ENCODE results near the gene GDPGP1. TPM values are rescaled to one million over a fixed set of nuclear protein-coding genes. Genes with fewer than 3 reads are reported as not detected.

Gene GDPGP1
- total RNA-seq, 2 experiments from 2014 or later = 10.2 to 10.3 TPM

- H3K27ac Mint-ChIP-seq = no peak overlapping the region
- ATAC-seq (ENCODE audit: low read depth) = no peak
- no peaks in the 10 kb centered on the region for H3K27me3 Mint-ChIP-seq
- POLR2A ChIA-PET = no interaction called here
- DNase-seq = no peak
- H3K4me3 Mint-ChIP-seq = no peak overlapping the region
- H3K36me3 Mint-ChIP-seq = peaks cover 5% of the 10 kb centered on the region
- H3K4me1 Mint-ChIP-seq = peaks cover 9% of the 10 kb centered on the region
- no peaks in the 10 kb centered on the region for H3K9me3 Mint-ChIP-seq
Observed at GRCh38 chr15:90211009-90211408, 23.0 kb upstream of the GDPGP1 start.

DNA sequence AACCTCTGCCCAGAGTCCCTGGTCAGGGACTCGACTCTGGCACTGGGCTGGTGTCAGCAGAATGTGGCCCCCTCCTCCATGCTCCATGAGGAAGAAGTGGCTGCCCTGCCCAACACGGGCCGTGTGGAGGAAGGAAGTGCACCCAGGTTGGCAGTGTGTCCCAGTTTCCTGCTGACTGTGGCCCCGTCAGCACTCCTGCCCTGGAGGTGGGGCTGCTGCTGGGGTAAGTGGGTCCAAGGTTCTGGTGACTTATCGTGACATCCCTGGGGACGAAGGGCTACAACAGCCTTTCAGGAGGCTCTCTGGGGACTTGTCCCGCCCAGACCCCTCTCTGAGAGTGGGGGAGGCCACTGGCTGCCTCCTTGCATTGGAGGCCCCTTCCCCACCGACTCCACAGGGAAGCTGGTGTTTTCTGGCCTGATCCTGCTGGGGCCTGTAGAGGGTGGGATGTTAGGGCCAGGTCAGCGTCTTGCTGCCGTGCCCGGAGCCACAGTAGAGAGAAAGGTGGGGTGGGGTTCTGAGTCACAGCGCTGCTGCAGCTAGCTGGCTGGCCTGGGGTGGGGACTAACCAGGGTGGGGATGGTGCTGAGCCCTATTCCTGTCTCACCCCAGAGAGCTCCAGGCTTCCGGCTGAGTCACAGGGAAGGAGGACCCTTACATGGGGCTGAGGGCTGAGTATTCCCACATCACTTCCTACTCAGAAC lies 22.4 kb upstream of the GDPGP1 start:
- H3K4me1 Mint-ChIP-seq = peaks cover 12% of the 10 kb centered on the region
- POLR2A ChIA-PET = no interaction called here
- no peaks in the 10 kb centered on the region for H3K27me3 Mint-ChIP-seq
- H3K27ac Mint-ChIP-seq = no peak overlapping the region
- ATAC-seq (ENCODE audit: low read depth) = no peak
- H3K4me3 Mint-ChIP-seq = no peak overlapping the region
- peaks cover 5% of the 10 kb centered on the region for H3K36me3 Mint-ChIP-seq
- DNase-seq = no peak
- no peaks in the 10 kb centered on the region for H3K9me3 Mint-ChIP-seq

- peaks cover 5% of the 10 kb centered on the region for H3K36me3 Mint-ChIP-seq
- no peaks in the 10 kb centered on the region for H3K27me3 Mint-ChIP-seq
- ATAC-seq (ENCODE audit: low read depth) (no peak), DNase-seq (no peak)
- POLR2A ChIA-PET = no interaction called here
- peaks cover 12% of the 10 kb centered on the region for H3K4me1 Mint-ChIP-seq
- H3K27ac Mint-ChIP-seq = no peak overlapping the region
- no peaks in the 10 kb centered on the region for H3K9me3 Mint-ChIP-seq
- H3K4me3 Mint-ChIP-seq = no peak overlapping the region
Observed at GRCh38 chr15:90212221-90213098, 21.5 kb upstream of the GDPGP1 start.

DNA sequence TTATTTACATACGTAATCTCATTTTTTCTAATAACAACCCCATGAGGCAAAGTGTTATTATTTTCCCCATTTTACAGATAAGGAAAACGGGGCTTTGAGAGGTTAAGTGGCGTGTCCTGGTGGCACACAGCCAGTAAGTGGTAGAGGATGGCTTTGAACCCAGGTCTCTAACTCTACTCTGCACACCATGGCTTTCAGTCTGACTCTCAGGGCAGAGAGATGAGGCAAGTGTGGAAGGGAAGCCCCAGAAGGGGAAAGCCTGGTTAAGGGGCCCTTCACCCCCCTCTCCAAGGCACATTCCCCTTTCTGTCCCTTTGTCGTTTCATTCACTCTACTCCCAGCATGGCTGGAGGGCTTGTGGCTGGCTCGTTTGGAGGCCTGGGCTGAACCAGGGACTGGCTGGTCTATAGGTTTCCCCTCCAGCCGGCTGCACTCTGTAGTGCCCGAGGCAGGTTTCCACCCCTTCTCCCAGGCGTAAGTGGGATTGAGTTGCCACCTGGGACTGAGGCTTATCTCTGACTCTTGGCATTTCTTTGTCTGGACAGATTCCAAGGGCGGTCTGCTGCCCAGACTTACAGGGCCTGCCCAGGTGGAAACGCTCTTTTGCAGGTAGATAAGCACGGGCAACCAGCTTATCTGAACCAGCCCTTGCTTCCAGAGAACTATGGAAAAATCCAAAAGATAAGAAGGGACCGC lies 20.7 kb upstream of the GDPGP1 start:
- no peak overlapping the region for H3K27ac Mint-ChIP-seq
- POLR2A ChIA-PET = no interaction called here
- H3K36me3 Mint-ChIP-seq = peaks cover 5% of the 10 kb centered on the region
- H3K9me3 Mint-ChIP-seq = no peaks in the 10 kb centered on the region
- peaks cover 12% of the 10 kb centered on the region for H3K4me1 Mint-ChIP-seq
- ATAC-seq (ENCODE audit: low read depth) (no peak), DNase-seq (no peak)
- no peak overlapping the region for H3K4me3 Mint-ChIP-seq
- H3K27me3 Mint-ChIP-seq = no peaks in the 10 kb centered on the region

DNA sequence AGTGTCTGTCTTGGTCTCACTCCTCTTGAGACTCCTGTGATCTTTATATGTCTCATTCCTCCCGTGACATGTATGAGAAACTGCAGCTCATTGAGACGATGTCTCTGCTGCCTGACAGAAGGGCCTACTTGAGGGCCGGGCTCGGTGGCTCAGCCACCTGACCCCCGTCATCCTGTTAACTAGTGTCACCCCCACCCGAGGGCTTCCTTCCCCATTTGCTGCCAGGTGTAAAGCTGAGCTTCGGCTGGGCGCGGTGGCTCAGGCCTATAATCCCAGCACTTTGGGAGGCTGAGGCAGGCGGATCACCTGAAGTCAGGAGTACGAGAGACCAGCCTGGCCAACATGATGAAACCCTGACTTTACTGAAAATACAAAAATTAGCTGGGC lies 20.2 kb upstream of the GDPGP1 start:
- H3K36me3 Mint-ChIP-seq = peaks cover 5% of the 10 kb centered on the region
- no peaks in the 10 kb centered on the region for H3K27me3 Mint-ChIP-seq
- ATAC-seq (ENCODE audit: low read depth) (no peak), DNase-seq (no peak)
- no peak overlapping the region for H3K4me3 Mint-ChIP-seq
- no peaks in the 10 kb centered on the region for H3K9me3 Mint-ChIP-seq
- POLR2A ChIA-PET = no interaction called here
- H3K4me1 Mint-ChIP-seq = peaks cover 12% of the 10 kb centered on the region
- no peak overlapping the region for H3K27ac Mint-ChIP-seq

DNA sequence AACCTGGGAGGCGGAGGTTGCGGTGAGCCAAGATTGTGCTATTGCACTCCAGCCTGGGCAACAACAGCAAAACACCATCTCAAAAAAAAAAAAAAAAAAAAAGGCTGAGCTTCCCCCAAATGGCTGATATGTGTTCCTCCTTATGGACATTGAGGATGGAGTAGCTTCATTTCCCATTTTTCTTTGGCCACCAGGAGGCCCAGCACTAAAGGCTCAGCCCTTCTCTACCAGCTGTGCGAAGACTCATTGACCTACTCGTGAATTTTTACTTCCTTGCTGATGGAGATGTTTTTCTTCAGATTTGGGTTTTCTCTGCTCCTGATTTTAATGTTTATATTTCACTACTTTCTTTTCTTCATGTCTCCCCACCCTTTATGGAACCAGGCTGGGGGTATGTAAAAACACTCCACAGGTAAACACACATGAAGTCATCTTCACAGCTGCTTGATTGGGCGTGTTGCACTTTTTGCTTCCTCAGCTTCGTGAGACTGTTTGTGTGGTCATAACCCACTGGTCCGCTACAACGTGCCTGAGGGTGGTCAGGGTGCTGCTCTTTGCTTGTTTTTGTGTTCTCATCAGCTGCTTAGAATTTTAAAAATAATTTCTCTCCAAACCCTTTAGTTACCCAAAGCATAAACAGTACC lies 19.3 kb upstream of the GDPGP1 start:
- Mint-ChIP-seq H3K27ac (no peak overlapping the region), H3K36me3 (peaks cover 5% of the 10 kb centered on the region), H3K4me3 (no peak overlapping the region), H3K27me3 (no peaks in the 10 kb centered on the region), H3K9me3 (no peaks in the 10 kb centered on the region), H3K4me1 (peaks cover 15% of the 10 kb centered on the region)
- DNase-seq = no peak
- POLR2A ChIA-PET = interaction anchor here (1.3 kb wide), 1 partner anchor 18 kb away, joined by 4 read pairs; no protein-coding TSS in a partner anchor
- ATAC-seq (ENCODE audit: low read depth) = no peak

GRCh38 chr15:90217671-90218394 lies 16.2 kb upstream of the GDPGP1 start:
- Mint-ChIP-seq H3K4me1 (peaks cover 8% of the 10 kb centered on the region), H3K36me3 (no peaks in the 10 kb centered on the region), H3K27ac (no peak overlapping the region), H3K9me3 (no peaks in the 10 kb centered on the region), H3K27me3 (no peaks in the 10 kb centered on the region), H3K4me3 (no peak overlapping the region)
- POLR2A ChIA-PET = interaction anchor here (0.7 to 1.0 kb wide), 3 partner anchors 13 to 17 kb away, joined by 3 to 4 read pairs (median 4); partner anchors contain the start of genes CIB1, GDPGP1 and SEMA4B
- DNase-seq = no peak
- no peak for ATAC-seq (ENCODE audit: low read depth)

DNA sequence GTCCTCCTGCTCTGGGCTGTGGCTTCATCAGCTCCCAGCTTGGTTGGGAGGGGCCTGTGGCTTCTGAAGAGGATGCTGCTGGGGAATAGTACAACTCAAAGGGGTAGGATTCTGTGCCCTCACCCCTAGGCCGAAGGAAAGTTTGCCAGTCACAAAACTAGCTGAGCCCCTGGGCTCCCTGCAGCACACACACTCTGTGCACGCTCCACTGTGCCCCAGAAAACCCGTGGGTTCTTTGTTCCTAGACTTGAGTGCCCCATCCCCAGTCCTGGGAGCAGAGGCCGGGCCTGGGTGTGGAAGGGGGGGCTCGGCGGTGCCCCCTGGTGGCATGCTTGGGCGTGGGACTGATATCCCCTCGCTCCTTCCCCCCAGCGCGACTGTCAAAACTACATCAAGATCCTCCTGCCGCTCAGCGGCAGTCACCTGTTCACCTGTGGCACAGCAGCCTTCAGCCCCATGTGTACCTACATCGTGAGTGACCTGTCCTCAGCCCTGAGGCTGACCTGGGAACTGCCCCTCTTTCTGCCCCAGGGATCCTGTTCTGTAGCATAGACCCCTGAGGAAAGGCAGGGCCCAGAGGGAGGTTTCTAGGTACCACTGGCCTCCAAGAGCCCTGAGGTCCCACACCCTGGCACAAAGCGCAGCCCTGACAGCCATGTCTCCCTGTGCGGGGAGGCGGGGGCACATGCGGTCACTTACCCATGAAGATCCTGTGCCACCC lies 14.4 kb upstream of the GDPGP1 start:
- Mint-ChIP-seq H3K4me1 (peaks cover 8% of the 10 kb centered on the region), H3K4me3 (no peak overlapping the region), H3K36me3 (no peaks in the 10 kb centered on the region), H3K9me3 (no peaks in the 10 kb centered on the region), H3K27me3 (no peaks in the 10 kb centered on the region), H3K27ac (no peak overlapping the region)
- peak; percentile 80 for DNase-seq
- peak; percentile 86 for ATAC-seq (ENCODE audit: low read depth)
- POLR2A ChIA-PET = interaction anchor here (2.4 kb wide), 1 partner anchor 12 kb away, joined by 12 read pairs; no protein-coding TSS in a partner anchor

- POLR2A ChIA-PET = interaction anchor here (0.7 to 2.4 kb wide), 2 partner anchors 10 to 20 kb away, joined by 3 to 12 read pairs; partner anchors contain the start of gene SEMA4B
- H3K4me3 Mint-ChIP-seq = no peak overlapping the region
- peaks cover 5% of the 10 kb centered on the region for H3K4me1 Mint-ChIP-seq
- DNase-seq (no peak), ATAC-seq (ENCODE audit: low read depth) (no peak)
- H3K27ac Mint-ChIP-seq = no peak overlapping the region
- H3K36me3 Mint-ChIP-seq = no peaks in the 10 kb centered on the region
- H3K9me3 Mint-ChIP-seq = no peaks in the 10 kb centered on the region
- no peaks in the 10 kb centered on the region for H3K27me3 Mint-ChIP-seq
Observed at GRCh38 chr15:90221246-90221900, 12.6 kb upstream of the GDPGP1 start.

GRCh38 chr15:90222547-90222946 lies 11.5 kb upstream of the GDPGP1 start:
- H3K4me3 Mint-ChIP-seq = no peak overlapping the region
- no peaks in the 10 kb centered on the region for H3K9me3 Mint-ChIP-seq
- POLR2A ChIA-PET = interaction anchor here (1.2 kb wide), 1 partner anchor 30 kb away, joined by 3 read pairs; no protein-coding TSS in a partner anchor
- H3K4me1 Mint-ChIP-seq = peaks cover 5% of the 10 kb centered on the region
- no peaks in the 10 kb centered on the region for H3K36me3 Mint-ChIP-seq
- no peak overlapping the region for H3K27ac Mint-ChIP-seq
- ATAC-seq (ENCODE audit: low read depth) = no peak
- H3K27me3 Mint-ChIP-seq = no peaks in the 10 kb centered on the region
- DNase-seq = no peak

GRCh38 chr15:90223441-90224165 lies 10.4 kb upstream of the GDPGP1 start:
- POLR2A ChIA-PET = no interaction called here
- Mint-ChIP-seq H3K36me3 (no peaks in the 10 kb centered on the region), H3K4me1 (peaks cover 5% of the 10 kb centered on the region)

More at GRCh38 chr15:90223441-90224165, 10.4 kb upstream of the GDPGP1 start:
- Mint-ChIP-seq H3K27ac (no peak overlapping the region), H3K4me3 (no peak overlapping the region), H3K9me3 (no peaks in the 10 kb centered on the region), H3K27me3 (no peaks in the 10 kb centered on the region)
- DNase-seq (no peak), ATAC-seq (ENCODE audit: low read depth) (no peak)
